ENCODE data around the gene ITGAX.
A peak's percentile ranks its signal among the peaks of the same experiment; 100 is the strongest.
"Not testable (repeated sequence)": the region's sequence is repeated elsewhere in the genome, so short reads cannot be mapped to it uniquely, and the experiment has no call there.

The ITGAX gene

GRCh38 chr16:31409433-31409832 lies 54.5 kb downstream of the ITGAX start:
- DNase-seq (ENCODE audit: low read depth in 2 of 2) = no peak

DNA sequence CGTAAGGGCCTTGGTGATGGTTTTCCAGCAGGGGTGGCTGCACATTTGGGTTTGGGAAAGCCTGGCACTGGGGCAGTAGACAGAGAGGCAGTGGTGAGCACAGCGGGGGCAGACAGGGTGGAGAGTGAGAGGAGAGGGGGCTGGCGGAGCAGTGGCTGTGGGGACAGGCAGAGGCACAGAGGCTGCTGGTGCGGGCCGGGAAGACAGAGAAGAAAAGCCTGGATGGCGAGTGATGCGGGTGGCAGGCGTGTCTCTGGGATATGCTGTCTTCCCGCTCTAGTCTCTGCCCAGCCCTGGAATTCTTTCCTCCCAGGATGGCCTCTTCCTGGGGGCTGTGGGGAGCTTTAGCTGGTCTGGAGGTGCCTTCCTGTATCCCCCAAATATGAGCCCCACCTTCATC lies 55.1 kb downstream of the ITGAX start:
- DNase-seq (ENCODE audit: low read depth in 2 of 2) = no peak

DNA sequence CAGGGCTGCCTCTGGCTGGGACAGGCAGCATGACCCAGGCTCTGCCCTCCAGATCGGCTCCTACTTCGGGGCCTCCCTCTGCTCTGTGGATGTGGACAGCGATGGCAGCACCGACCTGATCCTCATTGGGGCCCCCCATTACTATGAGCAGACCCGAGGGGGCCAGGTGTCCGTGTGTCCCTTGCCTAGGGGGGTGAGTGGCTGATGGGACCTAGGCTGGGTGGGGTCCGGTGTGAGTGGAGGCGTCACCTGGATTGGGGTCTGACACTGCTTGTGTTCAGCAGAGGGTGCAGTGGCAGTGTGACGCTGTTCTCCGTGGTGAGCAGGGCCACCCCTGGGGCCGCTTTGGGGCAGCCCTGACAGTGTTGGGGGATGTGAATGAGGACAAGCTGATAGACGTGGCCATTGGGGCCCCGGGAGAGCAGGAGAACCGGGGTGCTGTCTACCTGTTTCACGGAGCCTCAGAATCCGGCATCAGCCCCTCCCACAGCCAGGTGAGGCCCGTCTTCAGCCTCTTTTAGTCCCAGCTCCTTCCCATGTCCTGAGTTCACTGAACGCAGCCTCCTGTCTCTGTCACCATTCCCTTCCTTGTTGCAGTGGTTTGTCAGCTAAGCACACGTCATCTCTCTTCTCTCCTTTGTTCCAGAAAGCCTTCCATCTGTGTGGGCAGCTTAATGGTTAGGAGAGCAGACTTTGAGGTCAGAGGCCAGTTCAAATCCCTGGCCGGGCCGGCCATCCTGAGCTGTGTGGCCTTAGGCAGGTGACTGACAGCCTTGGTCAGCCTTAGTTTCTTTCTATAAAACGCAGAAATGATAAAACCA lies 56.3 kb downstream of the ITGAX start:
- DNase-seq (ENCODE audit: low read depth in 2 of 2) = no peak

DNA sequence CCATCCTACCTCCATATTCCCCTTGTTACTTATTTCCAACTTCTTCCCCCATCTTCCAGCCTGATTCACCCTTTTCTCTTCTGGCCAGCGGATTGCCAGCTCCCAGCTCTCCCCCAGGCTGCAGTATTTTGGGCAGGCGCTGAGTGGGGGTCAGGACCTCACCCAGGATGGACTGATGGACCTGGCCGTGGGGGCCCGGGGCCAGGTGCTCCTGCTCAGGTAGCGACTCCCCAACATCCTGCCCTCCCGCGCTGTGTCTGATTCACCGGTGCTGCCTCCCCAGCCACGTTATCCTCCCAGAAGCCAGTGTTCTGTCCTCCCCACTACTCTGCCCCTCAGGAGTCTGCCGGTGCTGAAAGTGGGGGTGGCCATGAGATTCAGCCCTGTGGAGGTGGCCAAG lies 57.8 kb downstream of the ITGAX start:
- DNase-seq (ENCODE audit: low read depth in 2 of 2) = no peak

DNA sequence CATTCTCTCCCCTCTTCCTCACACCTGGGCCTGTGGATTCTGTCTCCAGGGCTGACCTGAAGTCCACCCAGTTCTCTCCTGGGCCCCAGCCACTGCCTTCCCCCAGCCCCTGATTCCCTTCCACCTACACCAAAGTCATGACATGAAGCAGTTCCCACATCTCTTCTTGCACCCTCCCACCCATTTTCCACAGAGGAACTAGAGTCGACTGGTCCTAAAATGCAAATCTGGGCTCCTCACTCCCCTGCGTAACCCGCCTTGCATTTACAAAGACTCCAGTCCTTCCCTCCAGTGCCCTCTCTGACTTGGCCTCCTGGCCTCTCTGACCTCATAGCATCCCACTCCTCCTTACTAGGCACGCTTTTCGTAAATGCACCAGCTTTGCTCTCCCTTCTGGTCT lies 58.4 kb downstream of the ITGAX start:
- DNase-seq (ENCODE audit: low read depth in 2 of 2) = no peak

DNA sequence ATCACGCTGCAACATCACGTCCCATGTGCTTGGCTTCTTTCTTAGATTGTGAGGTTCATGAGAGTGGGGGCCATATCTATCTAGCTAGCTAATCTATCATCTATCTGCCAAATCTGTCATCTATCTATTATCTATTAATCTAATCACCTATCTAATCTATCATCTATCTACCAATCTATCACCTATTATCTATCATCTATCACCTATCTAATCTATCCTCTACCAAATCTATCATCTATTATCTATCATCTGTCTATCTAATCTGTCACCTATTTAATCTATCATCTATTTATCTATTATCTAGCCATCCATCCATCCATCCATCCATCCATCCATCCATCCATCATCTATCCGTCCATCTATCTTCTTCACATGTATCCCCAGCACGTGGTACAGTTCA lies 59.0 kb downstream of the ITGAX start:
- DNase-seq (ENCODE audit: low read depth in 2 of 2) = no peak

GRCh38 chr16:31414706-31415105 lies 59.7 kb downstream of the ITGAX start:
- no peak for DNase-seq (ENCODE audit: low read depth in 2 of 2)

- DNase-seq (ENCODE audit: low read depth in 2 of 2) = no peak
Measured at GRCh38 chr16:31416371-31416770, 61.4 kb downstream of the ITGAX start.

DNA sequence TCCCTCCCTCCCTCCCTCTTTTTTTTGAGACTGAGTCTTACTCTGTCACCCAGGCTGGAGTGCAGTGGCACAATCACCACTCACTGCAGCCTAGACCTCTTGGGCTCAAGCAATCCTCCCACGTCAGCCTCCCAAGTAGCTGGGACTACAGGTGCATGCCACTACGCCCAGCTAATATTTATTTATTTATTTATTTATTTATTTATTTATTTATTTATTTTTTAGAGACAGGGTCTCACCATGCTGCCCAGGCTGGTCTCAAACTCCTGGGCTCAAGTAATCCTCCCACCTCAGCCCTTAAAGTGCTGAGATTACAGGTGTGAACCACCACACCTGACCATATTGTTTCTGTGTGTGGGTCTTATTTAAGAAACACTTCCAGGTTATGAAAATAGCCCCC lies 62.1 kb downstream of the ITGAX start:
- not testable (repeated sequence) for DNase-seq (ENCODE audit: low read depth in 2 of 2)

DNA sequence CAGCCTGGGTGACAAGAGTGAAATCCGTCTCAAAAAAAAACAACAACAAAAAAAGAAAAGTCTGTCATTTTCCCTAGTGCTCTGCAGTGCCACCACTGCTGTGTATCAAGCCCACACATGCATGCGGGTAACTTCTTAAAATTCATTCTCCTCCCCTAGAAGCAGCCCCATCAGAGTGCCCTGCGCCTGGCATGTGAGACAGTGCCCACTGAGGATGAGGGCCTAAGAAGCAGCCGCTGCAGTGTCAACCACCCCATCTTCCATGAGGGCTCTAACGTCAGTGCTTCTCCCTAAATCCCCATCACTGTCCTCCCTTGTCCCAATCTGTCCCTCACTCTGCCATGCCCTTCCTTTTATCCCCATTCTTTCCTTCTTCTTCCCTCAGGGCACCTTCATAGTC lies 62.9 kb downstream of the ITGAX start:
- no peak for DNase-seq (ENCODE audit: low read depth in 2 of 2)

GRCh38 chr16:31420037-31420436 lies 65.1 kb downstream of the ITGAX start:
- DNase-seq (ENCODE audit: low read depth in 2 of 2) = no peak

GRCh38 chr16:31421587-31421986 lies 66.6 kb downstream of the ITGAX start:
- DNase-seq (ENCODE audit: low read depth in 2 of 2) = peak; percentile 26 to 44

DNA sequence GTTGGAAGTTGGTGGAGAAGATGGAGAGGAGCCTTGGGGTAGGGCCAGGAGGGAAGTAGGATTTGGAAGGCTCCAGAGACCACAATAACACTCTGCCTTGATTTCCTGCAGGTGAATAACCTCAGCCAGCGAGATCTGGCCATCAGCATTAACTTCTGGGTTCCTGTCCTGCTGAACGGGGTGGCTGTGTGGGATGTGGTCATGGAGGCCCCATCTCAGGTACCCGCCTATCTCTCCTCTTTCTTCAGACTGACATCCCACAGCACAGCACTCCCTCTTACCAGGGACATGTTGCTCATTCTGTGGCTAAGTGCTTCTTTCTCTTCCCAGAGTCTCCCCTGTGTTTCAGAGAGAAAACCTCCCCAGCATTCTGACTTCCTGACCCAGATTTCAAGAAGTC lies 68.3 kb downstream of the ITGAX start:
- no peak for DNase-seq (ENCODE audit: low read depth in 2 of 2)

DNA sequence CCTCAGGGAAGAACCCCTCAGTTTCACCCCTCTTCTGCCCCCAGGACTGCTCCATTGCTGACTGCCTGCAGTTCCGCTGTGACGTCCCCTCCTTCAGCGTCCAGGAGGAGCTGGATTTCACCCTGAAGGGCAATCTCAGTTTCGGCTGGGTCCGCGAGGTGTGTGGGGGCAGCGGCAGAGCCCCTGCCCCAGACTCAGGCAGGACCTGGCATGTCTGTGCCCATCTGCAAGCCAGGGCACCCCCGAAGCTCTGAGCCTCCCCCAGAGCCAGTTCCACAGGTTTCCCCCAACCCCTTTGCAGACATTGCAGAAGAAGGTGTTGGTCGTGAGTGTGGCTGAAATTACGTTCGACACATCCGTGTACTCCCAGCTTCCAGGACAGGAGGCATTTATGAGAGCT lies 68.8 kb downstream of the ITGAX start:
- DNase-seq (ENCODE audit: low read depth in 2 of 2) = no peak

- peak; percentile 67 to 80 for DNase-seq (ENCODE audit: low read depth in 2 of 2)
Measured at GRCh38 chr16:31427441-31428278, 72.7 kb downstream of the ITGAX start.

DNA sequence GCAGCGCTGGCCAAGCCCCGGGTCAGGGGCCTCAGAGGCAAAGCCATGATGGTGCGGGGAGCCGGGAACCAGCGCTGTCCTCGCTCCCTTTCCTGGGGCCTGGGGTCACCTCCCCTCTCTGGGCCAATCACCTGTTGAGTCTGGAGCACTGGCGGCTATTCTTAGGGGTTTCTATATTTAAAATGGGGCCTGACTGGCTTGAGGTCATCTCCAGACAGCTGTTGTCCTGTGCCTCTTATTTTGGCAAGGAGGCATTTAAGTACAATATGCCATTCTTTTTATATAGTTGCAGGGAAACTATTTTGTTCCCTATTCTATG lies 73.3 kb downstream of the ITGAX start, which contains the start of gene COX6A2:
Gene COX6A2 (minus strand): TSS at position 82 of the 319 bp plus-strand sequence. CDS start 35 bp downstream, at position 47.
- DNase-seq (ENCODE audit: low read depth in 2 of 2) = no peak

- no peak for DNase-seq (ENCODE audit: low read depth in 2 of 2)
Measured at GRCh38 chr16:31428638-31429247, 73.8 kb downstream of the ITGAX start.

- no peak for DNase-seq (ENCODE audit: low read depth in 2 of 2)
Measured at GRCh38 chr16:31429314-31429713, 74.3 kb downstream of the ITGAX start.

GRCh38 chr16:31429796-31430195 lies 74.8 kb downstream of the ITGAX start:
- no peak for DNase-seq (ENCODE audit: low read depth in 2 of 2)

- no peak for DNase-seq (ENCODE audit: low read depth in 2 of 2)
Measured at GRCh38 chr16:31430380-31431052, 75.5 kb downstream of the ITGAX start.

All from stimulated activated CD8-positive, alpha-beta memory T cell treated with anti-CD3 and anti-CD28 coated beads, Interleukin-7, amount 100 ng/mL, for 4 hours (primary cell).